Transverse colon (tissue), 4 donors: ENCODE measurements around the gene RB1.

ENCODE experiments used
- CTCF ChIP-seq, 5 experiments: fragments of 200-600 bp in 3 of 5; fragments of 450-650 bp in 2 of 5; sonication (generic) in 3 of 5; IDR thresholded peaks; 1 replicate in 2 of 5; 2 replicates in 3 of 5; pipeline ENCODE4 v1.5.1; 2016 to 2017; ENCODE audit warnings: antibody characterized with exemption in 5 of 5, inconsistent platforms in 3 of 5, mild to moderate bottlenecking in 2 of 5, moderate library complexity in 1 of 5
- POLR2A ChIP-seq: fragments of 450-650 bp; IDR thresholded peaks from one replicate; pipeline ENCODE4 v1.6.1; 2016; ENCODE audit warnings: antibody characterized with exemption, mild to moderate bottlenecking, moderate library complexity
- POLR2AphosphoS5 ChIP-seq, 3 donors: sonication (generic); formaldehyde crosslinking; IDR thresholded peaks; one replicate each; pipeline ENCODE4 v1.6.1; 2016; ENCODE audit warnings: antibody characterized with exemption in 3 of 3

GRCh38 chr13:48333976-48334375 lies 30.4 kb downstream of the RB1 start:
- TF ChIP-seq CTCF (IDR thresholded peaks at IDR 0.05) (no peak), POLR2AphosphoS5 (IDR thresholded peaks at IDR 0.05) (no peak), POLR2A (no peak)
